ENCODE measurements around the gene AFAP1L2. TPM values are rescaled to one million over a fixed set of nuclear protein-coding genes. Genes with fewer than 3 reads are reported as not detected.

The AFAP1L2 gene
- total and polyA plus RNA-seq, 9 of the 15 experiments (the other 6 are each of a cell fraction or from before 2014, with no cell fraction given) = 0.07 TPM; not detected in 8

- TF ChIP-seq MYBL2 (IDR thresholded peaks at IDR 0.05; ENCODE audit: low read depth) = no peak
- no peak for TF ChIP-seq MYBL2 (CRISPR knock-in tag; IDR thresholded peaks at IDR 0.05; ENCODE audit: borderline replicate concordance)
- TF ChIP-seq FOXP1 (CRISPR knock-in tag; IDR thresholded peaks at IDR 0.05) = no peak
These were observed 651 bp downstream of the AFAP1L2 start (continued) for GRCh38 chr10:114403541-114404161.

- no TSS peak for BruUV-seq (replicated peaks)
- ATAC-seq = no peak
- no peak overlapping the region for H2AFZ ChIP-seq (ENCODE audit: low read depth, low read length)
- ChIA-PET POLR2A (no interaction called here), CTCF (ENCODE audit: low intra/inter-chr PET ratio) (no interaction called here)
- H3K36me3 ChIP-seq (ENCODE audit: control insufficient read depth, insufficient read depth, low read length) = no peaks in the 10 kb centered on the region
- H3K4me3 ChIP-seq = no peak overlapping the region
- TF ChIP-seq MEF2A (IDR thresholded peaks at IDR 0.05; ENCODE audit: control insufficient read depth, low read depth, low read length) (no peak), ARID4B (CRISPR knock-in tag; IDR thresholded peaks at IDR 0.05) (no peak), ZNF75A (CRISPR knock-in tag; IDR thresholded peaks at IDR 0.05) (no peak), CTCFL (IDR thresholded peaks at IDR 0.05; ENCODE audit: borderline replicate concordance, insufficient read depth, low read depth, low read length, poor library complexity, severe bottlenecking) (no peak), NFIC (IDR thresholded peaks at IDR 0.05) (no peak), XRCC4 (IDR thresholded peaks at IDR 0.05; ENCODE audit: extremely low read depth, insufficient read depth, insufficient read length) (no peak), EGR1 (conservative IDR thresholded peaks at IDR 0.05) (no peak), HSF4 (CRISPR knock-in tag; IDR thresholded peaks at IDR 0.05; ENCODE audit: borderline replicate concordance) (no peak)
- H3K27me3 ChIP-seq (ENCODE audit: control insufficient read depth in 2 of 2, insufficient read depth in 2 of 2, low read length in 2 of 2) = peaks cover 0 to 18% of the 10 kb centered on the region in 2 experiments; a peak in 3 of 5 replicates
- WGBS (ENCODE audit: insufficient coverage, low coverage, missing lambda C conversion rate) = 12% methylated on average over 13 of the region's 17 CpGs
- H4K20me1 ChIP-seq (replicated peaks; ENCODE audit: control insufficient read depth, insufficient read depth, low read length) = no peaks in the 10 kb centered on the region; the same call in 1 of the 2 replicates
- peaks cover 0 to 6% of the 10 kb centered on the region in 2 experiments; a peak in 2 of 5 replicates for H3K4me1 ChIP-seq (replicated peaks in 1 of 2; ENCODE audit: control insufficient read depth in 2 of 2, insufficient read depth in 2 of 2, low read length in 2 of 2)
- no peak for FAIRE-seq
- no peaks in the 10 kb centered on the region for H3K9me1 ChIP-seq (ENCODE audit: control insufficient read depth, insufficient read depth, low read length)
- intact Hi-C loops (cut with micrococcal nuclease) (no loop called here), in situ Hi-C loops (cut with MboI) (no loop called here)
- H3K27ac ChIP-seq (ENCODE audit: extremely low read depth, low read depth, low read length) = no peak overlapping the region
- no peak overlapping the region for H3K9ac ChIP-seq (ENCODE audit: insufficient read depth in 1 of 2, low read depth in 2 of 2, low read length in 2 of 2)
- H3K79me2 ChIP-seq (ENCODE audit: control insufficient read depth, insufficient read depth, low read length) = no peaks in the 10 kb centered on the region
- H3K4me2 ChIP-seq (ENCODE audit: insufficient read depth, low read length) = no peak overlapping the region
- no peak for DNase-seq (ENCODE audit: extremely low read depth in 1 of 4, low spot score in 3 of 4)
- no peaks in the 10 kb centered on the region for H3K9me3 ChIP-seq (replicated peaks; ENCODE audit: control insufficient read depth, insufficient read depth, low read depth, low read length)
These were observed 1.3 kb downstream of the AFAP1L2 start for GRCh38 chr10:114402871-114403540.

All from K562 (cell line).